Ishikawa (cell line): ENCODE measurements around the gene CMTM5.

Experiments used
- CEBPB ChIP-seq: IDR thresholded peaks from 2 replicates; pipeline ENCODE4 v1.6.1; 2012
- CREB1 ChIP-seq: IDR thresholded peaks from 2 replicates; pipeline ENCODE4 v1.6.1; 2012; ENCODE audit warnings: low read depth
- EGR1 ChIP-seq: IDR thresholded peaks from 2 replicates; pipeline ENCODE4 v1.6.1; 2012
- EP300 ChIP-seq: IDR thresholded peaks from 2 replicates; pipeline ENCODE4 v1.6.1; 2012; ENCODE audit warnings: borderline replicate concordance
- FOXM1 ChIP-seq: IDR thresholded peaks from 2 replicates; pipeline ENCODE4 v1.6.1; 2012; ENCODE audit warnings: low read depth, borderline replicate concordance
- NFIC ChIP-seq: IDR thresholded peaks from 2 replicates; pipeline ENCODE4 v1.6.1; 2012
- RAD21 ChIP-seq: IDR thresholded peaks from 2 replicates; pipeline ENCODE4 v1.6.1; 2012; ENCODE audit warnings: low read depth
- TAF1 ChIP-seq: IDR thresholded peaks from 2 replicates; pipeline ENCODE4 v1.6.1; 2012; ENCODE audit warnings: low read depth, mild to moderate bottlenecking
- TCF12 ChIP-seq: IDR thresholded peaks from 2 replicates; pipeline ENCODE4 v1.6.1; 2012; ENCODE audit warnings: low read depth
- YY1 ChIP-seq: IDR thresholded peaks from 2 replicates; pipeline ENCODE4 v1.6.1; 2012; ENCODE audit warnings: low read depth
- ZBTB7A ChIP-seq: IDR thresholded peaks from 2 replicates; pipeline ENCODE4 v1.6.1; 2012; ENCODE audit warnings: low read depth
- TF ChIP-seq, protein P1 (sequence below): IDR thresholded peaks from 2 replicates; pipeline ENCODE4 v1.6.1; 2012
- TF ChIP-seq, protein P2 (sequence below): IDR thresholded peaks from 2 replicates; pipeline ENCODE4 v1.6.1; 2012; ENCODE audit warnings: low read depth, mild to moderate bottlenecking
- TF ChIP-seq, protein P3 (sequence below): IDR thresholded peaks from 2 replicates; pipeline ENCODE4 v1.6.1; 2012

DNA sequence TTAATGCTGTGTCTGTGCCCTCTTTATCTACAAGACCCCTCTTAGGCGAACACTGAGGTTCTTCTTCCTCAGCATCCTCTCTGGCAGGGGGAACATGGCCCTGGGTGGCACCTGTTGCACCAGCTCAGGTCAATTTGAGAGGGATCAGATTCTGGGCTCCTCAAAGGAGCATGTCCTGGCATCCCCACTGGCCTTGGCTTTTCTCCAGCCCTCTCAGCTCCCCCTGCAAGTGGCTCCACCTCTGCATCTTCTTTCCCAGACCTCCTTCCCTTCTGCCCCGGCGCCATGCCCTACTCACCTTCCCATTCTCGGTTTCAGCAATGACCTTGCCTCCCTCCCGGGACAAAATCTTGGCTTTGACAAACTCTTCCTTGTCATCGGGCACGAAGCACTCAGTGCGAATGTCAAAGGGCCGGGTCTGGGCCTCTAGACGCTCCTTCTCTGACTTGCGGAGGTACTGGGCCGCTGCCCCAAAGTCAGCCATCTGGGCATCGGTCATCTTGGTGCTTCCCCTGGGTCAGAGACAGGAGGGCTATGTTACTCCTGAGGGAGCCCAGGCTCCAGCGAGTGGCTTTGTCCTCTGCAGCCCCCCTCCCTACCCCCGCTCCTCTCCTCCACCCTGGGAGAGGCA lies 30.0 kb downstream of the CMTM5 start:
- TF ChIP-seq CREB1 (no peak), YY1 (no peak), RAD21 (no peak), EP300 (no peak), FOXM1 (no peak), EGR1 (no peak), CEBPB (no peak), TAF1 (no peak), NFIC (no peak), TCF12 (no peak), ZBTB7A (no peak)
- TF ChIP-seq, protein P1, sequence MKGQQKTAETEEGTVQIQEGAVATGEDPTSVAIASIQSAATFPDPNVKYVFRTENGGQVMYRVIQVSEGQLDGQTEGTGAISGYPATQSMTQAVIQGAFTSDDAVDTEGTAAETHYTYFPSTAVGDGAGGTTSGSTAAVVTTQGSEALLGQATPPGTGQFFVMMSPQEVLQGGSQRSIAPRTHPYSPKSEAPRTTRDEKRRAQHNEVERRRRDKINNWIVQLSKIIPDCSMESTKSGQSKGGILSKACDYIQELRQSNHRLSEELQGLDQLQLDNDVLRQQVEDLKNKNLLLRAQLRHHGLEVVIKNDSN = no peak
- TF ChIP-seq, protein P2, sequence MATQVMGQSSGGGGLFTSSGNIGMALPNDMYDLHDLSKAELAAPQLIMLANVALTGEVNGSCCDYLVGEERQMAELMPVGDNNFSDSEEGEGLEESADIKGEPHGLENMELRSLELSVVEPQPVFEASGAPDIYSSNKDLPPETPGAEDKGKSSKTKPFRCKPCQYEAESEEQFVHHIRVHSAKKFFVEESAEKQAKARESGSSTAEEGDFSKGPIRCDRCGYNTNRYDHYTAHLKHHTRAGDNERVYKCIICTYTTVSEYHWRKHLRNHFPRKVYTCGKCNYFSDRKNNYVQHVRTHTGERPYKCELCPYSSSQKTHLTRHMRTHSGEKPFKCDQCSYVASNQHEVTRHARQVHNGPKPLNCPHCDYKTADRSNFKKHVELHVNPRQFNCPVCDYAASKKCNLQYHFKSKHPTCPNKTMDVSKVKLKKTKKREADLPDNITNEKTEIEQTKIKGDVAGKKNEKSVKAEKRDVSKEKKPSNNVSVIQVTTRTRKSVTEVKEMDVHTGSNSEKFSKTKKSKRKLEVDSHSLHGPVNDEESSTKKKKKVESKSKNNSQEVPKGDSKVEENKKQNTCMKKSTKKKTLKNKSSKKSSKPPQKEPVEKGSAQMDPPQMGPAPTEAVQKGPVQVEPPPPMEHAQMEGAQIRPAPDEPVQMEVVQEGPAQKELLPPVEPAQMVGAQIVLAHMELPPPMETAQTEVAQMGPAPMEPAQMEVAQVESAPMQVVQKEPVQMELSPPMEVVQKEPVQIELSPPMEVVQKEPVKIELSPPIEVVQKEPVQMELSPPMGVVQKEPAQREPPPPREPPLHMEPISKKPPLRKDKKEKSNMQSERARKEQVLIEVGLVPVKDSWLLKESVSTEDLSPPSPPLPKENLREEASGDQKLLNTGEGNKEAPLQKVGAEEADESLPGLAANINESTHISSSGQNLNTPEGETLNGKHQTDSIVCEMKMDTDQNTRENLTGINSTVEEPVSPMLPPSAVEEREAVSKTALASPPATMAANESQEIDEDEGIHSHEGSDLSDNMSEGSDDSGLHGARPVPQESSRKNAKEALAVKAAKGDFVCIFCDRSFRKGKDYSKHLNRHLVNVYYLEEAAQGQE = no peak
- TF ChIP-seq, protein P3, sequence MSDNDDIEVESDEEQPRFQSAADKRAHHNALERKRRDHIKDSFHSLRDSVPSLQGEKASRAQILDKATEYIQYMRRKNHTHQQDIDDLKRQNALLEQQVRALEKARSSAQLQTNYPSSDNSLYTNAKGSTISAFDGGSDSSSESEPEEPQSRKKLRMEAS = no peak
